HCT116 (cell line): ENCODE data around the gene KIR2DL1. TPM values are rescaled to one million over a fixed set of nuclear protein-coding genes. Genes with fewer than 3 reads are reported as not detected.

Source experiments
- ATAC-seq: fragments of 200-7000 bp; cut with Tn5 transposase; 2 replicates; pipeline ENCODE4 v1.9.1; 2020; ENCODE audit warnings: mild to moderate bottlenecking, moderate library complexity
- BruUV-seq: library from RNA; stranded (reverse); fragments of 400-500 nt; replicated peaks from 2 replicates; lab custom pipeline; 2021; lab: Mats Ljungman, UMichigan
- CTCF ChIA-PET: fragments of 300-600 bp; sonication (Branson Sonifier 250); formaldehyde crosslinking; loops from one replicate; lab custom pipeline; 2021; ENCODE audit warnings: antibody characterized with exemption; lab: Charles Lee
- POLR2A ChIA-PET: fragments of 300-600, 350-600 bp; sonication (Branson Sonifier 250); formaldehyde crosslinking; loops from one replicate; lab custom pipeline; 2021; ENCODE audit warnings: antibody characterized with exemption; lab: Charles Lee
- RAD21 ChIA-PET, 2 experiments: fragments of 300-600 bp; sonication (Branson Sonifier 250); formaldehyde crosslinking; loops; one replicate each; lab custom pipeline; 2023; ENCODE audit warnings: low total read pairs in 2 of 2; ENCODE audit not compliant: uncharacterized antibody in 2 of 2, unreplicated experiment in 2 of 2, low non-redundant PET in 1 of 2; lab: Charles Lee
- DNase-seq: peaks from one replicate; pipeline ENCODE4 v3.0.0-alpha.2; 2010; ENCODE audit warnings: low read depth, low spot score
- H2AFZ ChIP-seq: fragments of 200-600 bp; shearing (Covaris generic), sonication (generic); 2 replicates; pipeline ENCODE4 v1.6.1; 2017; ENCODE audit warnings: low read depth, mixed run types, mixed read lengths, antibody characterized with exemption, low read length; ENCODE audit not compliant: poor library complexity, severe bottlenecking
- H3K27ac ChIP-seq: 2 replicates; pipeline ENCODE4 v1.5.1; 2012; ENCODE audit warnings: low read depth, low read length
- H3K27me3 ChIP-seq: fragments of 200-600 bp; sonication (generic); 2 replicates; pipeline ENCODE4 v1.6.1; 2016; ENCODE audit warnings: mixed run types, low read length, mixed read lengths; ENCODE audit not compliant: insufficient read depth
- H3K36me3 ChIP-seq, 2 experiments: fragments of 200-500 bp in 1 of 2; fragments of 200-600 bp in 1 of 2; sonication (Bioruptor generic) in 1 of 2; sonication (generic) in 1 of 2; 2 replicates each; pipeline versions ENCODE4 v1.5.1 to v1.6.1; 2014 to 2016; ENCODE audit warnings: low read length in 2 of 2, inconsistent platforms in 1 of 2, mixed read lengths in 1 of 2, mixed run types in 1 of 2; ENCODE audit not compliant: insufficient read depth in 2 of 2, control insufficient read depth in 1 of 2
- H3K4me1 ChIP-seq, 2 experiments: fragments of 200-600 bp in 1 of 2; sonication (generic) in 1 of 2; 2 replicates each; pipeline versions ENCODE4 v1.5.1 to v1.6.1; 2012 to 2017; ENCODE audit warnings: low read length in 2 of 2, inconsistent platforms in 1 of 2, mild to moderate bottlenecking in 1 of 2, mixed read lengths in 1 of 2, mixed run types in 1 of 2, moderate library complexity in 1 of 2; ENCODE audit not compliant: insufficient read depth in 2 of 2, control insufficient read depth in 1 of 2
- H3K4me2 ChIP-seq: fragments of 200-600 bp; sonication (generic); 2 replicates; pipeline ENCODE4 v1.6.1; 2017; ENCODE audit warnings: mixed run types, low read length, mixed read lengths
- H3K4me3 ChIP-seq, 2 experiments: fragments of 200-600 bp in 1 of 2; sonication (generic) in 1 of 2; replicated peaks in 1 of 2; 2 replicates each; pipeline ENCODE4 v1.5.1; 2011 to 2016; ENCODE audit warnings: low read length in 2 of 2, control low read depth in 1 of 2, low read depth in 1 of 2, mild to moderate bottlenecking in 1 of 2, mixed read lengths in 1 of 2, mixed run types in 1 of 2
- H3K79me2 ChIP-seq: fragments of 200-600 bp; sonication (generic); 2 replicates; pipeline ENCODE4 v1.6.1; 2017; ENCODE audit warnings: mild to moderate bottlenecking, mixed run types, low read length, moderate library complexity, mixed read lengths; ENCODE audit not compliant: insufficient read depth
- H3K9ac ChIP-seq: fragments of 200-600 bp; sonication (generic); 2 replicates; pipeline ENCODE4 v1.6.1; 2016; ENCODE audit warnings: low read length, mixed read lengths
- H3K9me2 ChIP-seq: fragments of 200-600 bp; sonication (generic), shearing (Covaris generic); 2 replicates; pipeline ENCODE4 v1.6.1; 2017; ENCODE audit warnings: mixed run types, mild to moderate bottlenecking, moderate library complexity; ENCODE audit not compliant: insufficient read depth
- H3K9me3 ChIP-seq, 2 experiments: fragments of 200-500 bp in 1 of 2; fragments of 200-600 bp in 1 of 2; sonication (Bioruptor generic) in 1 of 2; sonication (generic) in 1 of 2; 2 replicates each; pipeline ENCODE4 v1.6.1; 2014 to 2017; ENCODE audit warnings: low read length in 2 of 2, mixed read lengths in 2 of 2, inconsistent platforms in 1 of 2, low read depth in 1 of 2, mild to moderate bottlenecking in 1 of 2, mixed run types in 1 of 2, moderate library complexity in 1 of 2; ENCODE audit not compliant: control insufficient read depth in 1 of 2, insufficient read depth in 1 of 2
- H4K20me1 ChIP-seq: fragments of 200-600 bp; sonication (generic), shearing (Covaris generic); 2 replicates; pipeline ENCODE4 v1.6.1; 2017; ENCODE audit warnings: mixed run types, mild to moderate bottlenecking, moderate library complexity; ENCODE audit not compliant: insufficient read depth
- ATF3 ChIP-seq: IDR thresholded peaks from 2 replicates; pipeline ENCODE4 v1.6.1; 2012
- CBX3 ChIP-seq: IDR thresholded peaks from 2 replicates; pipeline ENCODE4 v1.6.1; 2012; ENCODE audit warnings: low read depth
- CEBPB ChIP-seq: IDR thresholded peaks from 2 replicates; pipeline ENCODE4 v1.6.1; 2012; ENCODE audit warnings: low read depth
- CTCF ChIP-seq, 3 experiments: fragments of 200-600 bp in 1 of 3; sonication (generic) in 1 of 3; IDR thresholded peaks in 2 of 3; conservative IDR thresholded peaks in 1 of 3; 2 replicates each; pipeline ENCODE4 v1.5.1; 2012 to 2017; ENCODE audit warnings: low read depth in 2 of 3, low read length in 2 of 3, antibody characterized with exemption in 1 of 3, borderline replicate concordance in 1 of 3, control low read depth in 1 of 3, mild to moderate bottlenecking in 1 of 3, mixed read lengths in 1 of 3, mixed run types in 1 of 3, moderate library complexity in 1 of 3; ENCODE audit not compliant: insufficient read depth in 1 of 3
- EGR1 ChIP-seq: IDR thresholded peaks from 2 replicates; pipeline ENCODE4 v1.6.1; 2012; ENCODE audit warnings: low read depth
- ELF1 ChIP-seq: IDR thresholded peaks from 2 replicates; pipeline ENCODE4 v1.6.1; 2012; ENCODE audit warnings: low read depth, borderline replicate concordance
- EZH2 ChIP-seq: fragments of 200-600 bp; sonication (generic); IDR thresholded peaks from 2 replicates; pipeline ENCODE4 v1.6.1; 2017; ENCODE audit warnings: antibody characterized with exemption, mixed run types
- EZH2phosphoT487 ChIP-seq: fragments of 200-600 bp; IDR thresholded peaks from 2 replicates; pipeline ENCODE4 v1.6.1; 2018; ENCODE audit warnings: antibody characterized with exemption, borderline replicate concordance
- JUND ChIP-seq: IDR thresholded peaks from 2 replicates; pipeline ENCODE4 v1.6.1; 2012
- POLR2A ChIP-seq: IDR thresholded peaks from 2 replicates; pipeline ENCODE4 v1.7.0; 2011; ENCODE audit warnings: borderline replicate concordance; ENCODE audit not compliant: insufficient read depth, insufficient read length; ENCODE audit errors: extremely low read depth
- RAD21 ChIP-seq: IDR thresholded peaks from 2 replicates; pipeline ENCODE4 v1.6.1; 2012; ENCODE audit warnings: low read depth, mild to moderate bottlenecking
- REST ChIP-seq: IDR thresholded peaks from 2 replicates; pipeline ENCODE4 v1.6.1; 2012; ENCODE audit warnings: low read depth
- SIN3A ChIP-seq: IDR thresholded peaks from 2 replicates; pipeline ENCODE4 v1.6.1; 2012; ENCODE audit warnings: low read depth
- YY1 ChIP-seq: IDR thresholded peaks from 2 replicates; pipeline ENCODE4 v1.6.1; 2011; ENCODE audit warnings: low read length, low read depth, moderate library complexity, mild to moderate bottlenecking; ENCODE audit not compliant: insufficient replicate concordance; ENCODE audit errors: extremely low read depth
- ZBTB33 ChIP-seq: IDR thresholded peaks from 2 replicates; pipeline ENCODE4 v1.6.1; 2011; ENCODE audit warnings: mild to moderate bottlenecking, low read length, moderate library complexity; ENCODE audit not compliant: insufficient replicate concordance; ENCODE audit errors: extremely low read depth
- ZNF274 ChIP-seq: fragments of 200-500 bp; sonication (Bioruptor generic); IDR thresholded peaks from 2 replicates; pipeline ENCODE4 v1.6.1; 2014; ENCODE audit warnings: mild to moderate bottlenecking, low read depth, low read length, inconsistent platforms
- intact Hi-C: fragments of 100-400 bp; cut with micrococcal nuclease; formaldehyde crosslinking; loops from 2 replicates; pipeline ENCODE4 v1.10.0; 2022
- total RNA-seq: library from RNA; stranded (reverse); gene quantifications from one replicate; pipeline ENCODE4 v1.2.1, GENCODE V29; 2021; ENCODE audit not compliant: unreplicated experiment

The KIR2DL1 gene
- total RNA-seq, 1 experiment from 2014 or later: not detected

GRCh38 chr19:54727562-54727961, 42.0 kb upstream of the KIR2DL1 start:
- no peaks in the 10 kb centered on the region; a peak in 1 of 4 replicates for H3K9me3 ChIP-seq
- peaks cover 22% of the 10 kb centered on the region for H3K27me3 ChIP-seq
- no TSS peak for BruUV-seq
- H3K4me1 ChIP-seq: no peaks in the 10 kb centered on the region
- no peak overlapping the region for H3K4me2 ChIP-seq
- intact Hi-C loops: no loop called here
- H3K9ac ChIP-seq: no peak overlapping the region
- H4K20me1 ChIP-seq: no peaks in the 10 kb centered on the region
- DNase-seq: no peak
- RAD21 ChIA-PET: no interaction called here
- H2AFZ ChIP-seq: no peak overlapping the region
- no peaks in the 10 kb centered on the region for H3K9me2 ChIP-seq
- H3K36me3 ChIP-seq: no peaks in the 10 kb centered on the region
- no peak for TF ChIP-seq EZH2
- TF ChIP-seq CTCF (IDR thresholded peaks at IDR 0.05 in 2 of 3, conservative IDR thresholded peaks at IDR 0.05 in 1 of 3; ENCODE audit: borderline replicate concordance in 1 of 3, insufficient read depth in 1 of 3, low read depth in 2 of 3, low read length in 2 of 3): no peak
- no peak for TF ChIP-seq RAD21
- no peak for TF ChIP-seq POLR2A
- no peak for TF ChIP-seq YY1
- no peak for TF ChIP-seq REST
- TF ChIP-seq ZNF274: no peak
- no peak for TF ChIP-seq ATF3
- TF ChIP-seq JUND: no peak
- TF ChIP-seq ELF1: no peak
- no peak for TF ChIP-seq ZBTB33
- TF ChIP-seq EGR1: no peak
- TF ChIP-seq CEBPB: no peak
- TF ChIP-seq CBX3: no peak
- no peak for TF ChIP-seq EZH2phosphoT487
- TF ChIP-seq SIN3A: no peak
- H3K79me2 ChIP-seq: no peaks in the 10 kb centered on the region
- H3K4me3 ChIP-seq: no peak overlapping the region
- CTCF ChIA-PET: no interaction called here
- POLR2A ChIA-PET: no interaction called here
- H3K27ac ChIP-seq: no peak overlapping the region
- no peak for ATAC-seq
